ENCODE data around the gene LRRC14B.
"Not testable (repeated sequence)": the region's sequence is repeated elsewhere in the genome, so short reads cannot be mapped to it uniquely, and the experiment has no call there.

Gene LRRC14B

GRCh38 chr5:215256-215655 lies 24.0 kb downstream of the LRRC14B start:
- DNase-seq, result not testable (repeated sequence)

- DNase-seq, result not testable (repeated sequence)
Observed at GRCh38 chr5:216076-216475, 24.8 kb downstream of the LRRC14B start.

GRCh38 chr5:217494-218456 lies 26.5 kb downstream of the LRRC14B start, which contains the start of the genes CCDC127 and SDHA:
CCDC127 (minus strand) TSS chr5:218153; CDS start chr5:216849, 1,304 bp downstream.
SDHA (plus strand) TSS chr5:218320; CDS start chr5:218356, 36 bp downstream.
- peak; percentile 99 for DNase-seq

GRCh38 chr5:218457-219291 lies 27.4 kb downstream of the LRRC14B start:
- DNase-seq, result peak; percentile 36

GRCh38 chr5:219460-219863 lies 28.2 kb downstream of the LRRC14B start:
- peak; percentile 29 for DNase-seq

GRCh38 chr5:219991-220390 lies 28.7 kb downstream of the LRRC14B start:
- no peak for DNase-seq

GRCh38 chr5:222951-223715 lies 31.8 kb downstream of the LRRC14B start:
- DNase-seq, result not testable (repeated sequence)

- no peak for DNase-seq
Observed at GRCh38 chr5:223791-224190, 32.5 kb downstream of the LRRC14B start.

GRCh38 chr5:225334-225733 lies 34.0 kb downstream of the LRRC14B start:
- DNase-seq, result no peak

GRCh38 chr5:227375-227774 lies 36.1 kb downstream of the LRRC14B start:
- DNase-seq, result not testable (repeated sequence)

GRCh38 chr5:228886-229285 lies 37.6 kb downstream of the LRRC14B start:
- DNase-seq, result no peak

- DNase-seq, result no peak
Observed at GRCh38 chr5:230711-231110, 39.4 kb downstream of the LRRC14B start.

GRCh38 chr5:231661-232060 lies 40.4 kb downstream of the LRRC14B start:
- DNase-seq, result no peak

GRCh38 chr5:233426-233825 lies 42.1 kb downstream of the LRRC14B start:
- DNase-seq, result not testable (repeated sequence)

- no peak for DNase-seq
Observed at GRCh38 chr5:234450-234849, 43.2 kb downstream of the LRRC14B start.

- DNase-seq, result not testable (repeated sequence)
Observed at GRCh38 chr5:235527-235926, 44.2 kb downstream of the LRRC14B start.

- not testable (repeated sequence) for DNase-seq
Observed at GRCh38 chr5:237931-238330, 46.6 kb downstream of the LRRC14B start.

- DNase-seq, result not testable (repeated sequence)
Observed at GRCh38 chr5:240550-240949, 49.3 kb downstream of the LRRC14B start.

- DNase-seq, result not testable (repeated sequence)
Observed at GRCh38 chr5:241045-241669, 49.9 kb downstream of the LRRC14B start.

GRCh38 chr5:243683-244367 lies 52.5 kb downstream of the LRRC14B start:
- not testable (repeated sequence) for DNase-seq

GRCh38 chr5:245717-246116 lies 54.4 kb downstream of the LRRC14B start:
- DNase-seq, result not testable (repeated sequence)

All from activated T-cell treated with anti-CD3 and anti-CD28 coated beads, Interleukin-2, amount 50 U/mL, for 1 hour (primary cell).